OCI-LY7 (cell line): ENCODE measurements around the gene RIPPLY1. TPM values are rescaled to one million over a fixed set of nuclear protein-coding genes. Genes with fewer than 3 reads are reported as not detected.

Source experiments
- BruUV-seq: library from RNA; stranded (reverse); fragments of 400-500 nt; replicated peaks from 2 replicates; lab custom pipeline; 2021; lab: Mats Ljungman, UMichigan
- CTCF ChIA-PET: fragments of 300-600 bp; sonication (Branson Sonifier 250); formaldehyde crosslinking; loops from one replicate; lab custom pipeline; 2022; ENCODE audit warnings: antibody characterized with exemption; ENCODE audit not compliant: unreplicated experiment; lab: Charles Lee
- POLR2A ChIA-PET: fragments of 300-600 bp; sonication (Branson Sonifier 250); formaldehyde crosslinking; loops from one replicate; lab custom pipeline; 2022; ENCODE audit warnings: antibody characterized with exemption; lab: Charles Lee
- DNase-seq: peaks from one replicate; pipeline ENCODE4 v3.0.0-alpha.2; 2015; ENCODE audit warnings: low spot score
- H2AFZ ChIP-seq: fragments of 200-600 bp; sonication (generic), shearing (Covaris generic); 2 replicates; pipeline ENCODE4 v1.6.1; 2014; ENCODE audit warnings: mild to moderate bottlenecking, antibody characterized with exemption, low read length, moderate library complexity
- H3K27ac ChIP-seq: fragments of 200-600 bp; sonication (generic); 2 replicates; pipeline ENCODE4 v1.5.1; 2014; ENCODE audit warnings: mixed run types, low read depth, mild to moderate bottlenecking, moderate library complexity, low read length, inconsistent platforms; ENCODE audit not compliant: poor library complexity, severe bottlenecking
- H3K36me3 ChIP-seq: fragments of 200-600 bp; sonication (generic); 2 replicates; pipeline ENCODE4 v1.6.1; 2014; ENCODE audit warnings: mild to moderate bottlenecking, antibody characterized with exemption, low read length, moderate library complexity, mixed read lengths; ENCODE audit not compliant: insufficient read depth
- H3K4me1 ChIP-seq: fragments of 200-600 bp; sonication (generic); 2 replicates; pipeline ENCODE4 v1.5.1; 2014; ENCODE audit warnings: mild to moderate bottlenecking, low read length; ENCODE audit not compliant: insufficient read depth, poor library complexity, severe bottlenecking
- H3K4me2 ChIP-seq: fragments of 200-600 bp; sonication (generic); 2 replicates; pipeline ENCODE4 v1.6.1; 2014; ENCODE audit warnings: mild to moderate bottlenecking, low read length
- H3K4me3 ChIP-seq: fragments of 200-600 bp; sonication (generic); 2 replicates; pipeline ENCODE4 v1.5.1; 2014; ENCODE audit warnings: mild to moderate bottlenecking, low read depth, low read length; ENCODE audit not compliant: poor library complexity, severe bottlenecking
- H3K79me2 ChIP-seq: fragments of 200-600 bp; sonication (generic); 2 replicates; pipeline ENCODE4 v1.6.1; 2016; ENCODE audit warnings: low read depth, mild to moderate bottlenecking, low read length, moderate library complexity, mixed read lengths; ENCODE audit not compliant: insufficient read depth
- H3K9me2 ChIP-seq: fragments of 200-600 bp; sonication (generic); 2 replicates; pipeline ENCODE4 v1.6.1; 2016; ENCODE audit warnings: mild to moderate bottlenecking, low read length, mixed read lengths; ENCODE audit not compliant: insufficient read depth
- H3K9me3 ChIP-seq: fragments of 200-600 bp; sonication (generic); 2 replicates; pipeline ENCODE4 v1.6.1; 2014; ENCODE audit warnings: mild to moderate bottlenecking, mixed run types, low read length, mixed read lengths
- H4K20me1 ChIP-seq: fragments of 200-600 bp; sonication (generic); 2 replicates; pipeline ENCODE4 v1.6.1; 2014; ENCODE audit warnings: mild to moderate bottlenecking, antibody characterized with exemption, low read length, moderate library complexity, mixed read lengths; ENCODE audit not compliant: insufficient read depth
- CTCF ChIP-seq: fragments of 200-600 bp; sonication (generic); conservative IDR thresholded peaks from 2 replicates; pipeline ENCODE4 v1.5.1; 2014; ENCODE audit warnings: mild to moderate bottlenecking, antibody characterized with exemption, low read length, moderate library complexity, mixed read lengths
- EZH2phosphoT487 ChIP-seq: fragments of 200-600 bp; sonication (generic); IDR thresholded peaks from 2 replicates; pipeline ENCODE4 v1.6.1; 2018; ENCODE audit warnings: low read depth, borderline replicate concordance, mild to moderate bottlenecking, mixed run types, antibody characterized with exemption, low read length, moderate library complexity, mixed read lengths
- intact Hi-C: fragments of 100-400 bp; cut with micrococcal nuclease; formaldehyde crosslinking; loops from one replicate; pipeline ENCODE4 v1.10.0; 2022; ENCODE audit not compliant: unreplicated experiment
- total RNA-seq, 2 experiments: library from RNA; depleted of rRNA in 1 of 2; stranded (reverse); fragments of >200 nt in 1 of 2; shearing (Covaris generic) in 1 of 2; gene quantifications; 2 replicates each; pipeline ENCODE4 v1.2.3, GENCODE V29; 2014 to 2022

RIPPLY1 gene
- total RNA-seq, 2 experiments from 2014 or later: not detected

GRCh38 chrX:106901781-106902219, 1.3 kb downstream of the RIPPLY1 start:
- Histone ChIP-seq H3K9me3 (no peaks in the 10 kb centered on the region), H3K4me3 (no peak overlapping the region), H2AFZ (no peak overlapping the region), H4K20me1 (no peaks in the 10 kb centered on the region), H3K4me1 (no peaks in the 10 kb centered on the region), H3K36me3 (no peaks in the 10 kb centered on the region), H3K79me2 (no peaks in the 10 kb centered on the region), H3K4me2 (no peak overlapping the region), H3K27ac (no peak overlapping the region), H3K9me2 (no peaks in the 10 kb centered on the region)
- BruUV-seq: no TSS peak
- no peak for DNase-seq
- ChIA-PET CTCF (no interaction called here), POLR2A (no interaction called here)
- intact Hi-C loops: no loop called here
- TF ChIP-seq EZH2phosphoT487: no peak

- intact Hi-C loops: no loop called here
- BruUV-seq: no TSS peak
- CTCF ChIA-PET: no interaction called here
- Histone ChIP-seq H3K4me1 (no peaks in the 10 kb centered on the region), H3K27ac (no peak overlapping the region), H3K36me3 (no peaks in the 10 kb centered on the region), H3K4me2 (no peak overlapping the region), H3K9me2 (no peaks in the 10 kb centered on the region), H3K79me2 (no peaks in the 10 kb centered on the region), H3K9me3 (no peaks in the 10 kb centered on the region), H3K4me3 (no peak overlapping the region), H2AFZ (no peak overlapping the region), H4K20me1 (no peaks in the 10 kb centered on the region)
- POLR2A ChIA-PET: no interaction called here
- DNase-seq: no peak
- TF ChIP-seq EZH2phosphoT487: no peak
- TF ChIP-seq CTCF: no peak
These were observed 1.8 kb downstream of the RIPPLY1 start for GRCh38 chrX:106901341-106901740.

GRCh38 chrX:106899841-106900240, 3.3 kb downstream of the RIPPLY1 start:
- ChIA-PET CTCF (no interaction called here), POLR2A (interaction anchor here (0.5 kb wide), 1 partner anchor 925 kb away, joined by 3 read pairs; no protein-coding TSS in a partner anchor)
- TF ChIP-seq CTCF: no peak
- no peak for TF ChIP-seq EZH2phosphoT487
- no peaks in the 10 kb centered on the region for H3K36me3 ChIP-seq
- no peak overlapping the region for H2AFZ ChIP-seq
- intact Hi-C loops: loop anchor here (5.0 to 10.0 kb wide), 3 partner anchors 527 to 995 kb away; no protein-coding TSS in a partner anchor
- no peaks in the 10 kb centered on the region for H3K9me2 ChIP-seq
- no TSS peak for BruUV-seq
- no peaks in the 10 kb centered on the region for H4K20me1 ChIP-seq
- H3K4me3 ChIP-seq: no peak overlapping the region
- no peaks in the 10 kb centered on the region for H3K9me3 ChIP-seq
- H3K4me2 ChIP-seq: no peak overlapping the region
- no peaks in the 10 kb centered on the region for H3K79me2 ChIP-seq
- H3K27ac ChIP-seq: no peak overlapping the region
- no peaks in the 10 kb centered on the region for H3K4me1 ChIP-seq
- DNase-seq: no peak
